ENCODE results near the gene MZF1. TPM values are rescaled to one million over a fixed set of nuclear protein-coding genes. Genes with fewer than 3 reads are reported as not detected.

Gene MZF1
- total and polyA plus RNA-seq, 4 donors: 4.9 to 21.1 (median 8.8) TPM

DNA sequence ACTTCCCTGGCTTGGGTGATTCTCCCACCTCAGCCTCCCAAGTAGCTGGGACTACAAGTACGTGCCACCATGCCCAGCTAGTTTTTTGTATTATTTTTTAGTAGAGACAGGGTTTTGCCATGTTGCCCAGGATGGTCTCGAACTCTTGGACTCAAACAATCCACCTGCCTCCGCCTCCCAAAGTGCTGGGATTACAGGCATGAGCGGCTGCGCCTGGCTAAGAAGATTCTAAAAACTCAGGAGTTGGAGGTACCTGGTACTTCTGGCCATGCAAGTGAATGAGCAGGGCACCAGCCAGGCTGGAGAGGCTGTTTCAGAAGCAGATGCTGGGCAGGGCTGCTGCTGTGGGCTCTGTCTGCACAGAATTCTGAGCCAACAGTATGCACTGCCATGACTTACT lies 6.1 kb downstream of the MZF1 start:
- 98% methylated on average over 5 of the region's 5 CpGs for WGBS
- Histone ChIP-seq H3K9ac (ENCODE audit: low read depth in 1 of 2, low read length in 2 of 2) (no peak overlapping the region), H3K9me3 (ENCODE audit: control insufficient read depth in 4 of 4, low read length in 3 of 4) (no peaks in the 10 kb centered on the region), H3K27me3 (ENCODE audit: control insufficient read depth in 4 of 4, insufficient read depth in 4 of 4, low read length in 3 of 4) (no peaks in the 10 kb centered on the region), H3K36me3 (ENCODE audit: control insufficient read depth in 4 of 4, insufficient read depth in 3 of 4, low read depth in 1 of 4, low read length in 3 of 4) (peaks cover 2 to 18% (median 7%) of the 10 kb centered on the region in 4 donors), H3K4me3 (ENCODE audit: low read depth in 1 of 3, low read length in 3 of 3) (no peak overlapping the region), H3K4me1 (ENCODE audit: control insufficient read depth in 4 of 4, insufficient read depth in 4 of 4, low read length in 3 of 4) (peaks cover 15 to 19% (median 17%) of the 10 kb centered on the region in 4 donors), H3K27ac (ENCODE audit: low read depth in 1 of 2, low read length in 2 of 2) (no peak overlapping the region)
- no peak for DNase-seq (ENCODE audit: low spot score)
- no peak for TF ChIP-seq EGR1 (IDR thresholded peaks at IDR 0.05; ENCODE audit: low read depth in 2 of 2)
- TF ChIP-seq SP1 (IDR thresholded peaks at IDR 0.05): no peak
- TF ChIP-seq, protein P1, sequence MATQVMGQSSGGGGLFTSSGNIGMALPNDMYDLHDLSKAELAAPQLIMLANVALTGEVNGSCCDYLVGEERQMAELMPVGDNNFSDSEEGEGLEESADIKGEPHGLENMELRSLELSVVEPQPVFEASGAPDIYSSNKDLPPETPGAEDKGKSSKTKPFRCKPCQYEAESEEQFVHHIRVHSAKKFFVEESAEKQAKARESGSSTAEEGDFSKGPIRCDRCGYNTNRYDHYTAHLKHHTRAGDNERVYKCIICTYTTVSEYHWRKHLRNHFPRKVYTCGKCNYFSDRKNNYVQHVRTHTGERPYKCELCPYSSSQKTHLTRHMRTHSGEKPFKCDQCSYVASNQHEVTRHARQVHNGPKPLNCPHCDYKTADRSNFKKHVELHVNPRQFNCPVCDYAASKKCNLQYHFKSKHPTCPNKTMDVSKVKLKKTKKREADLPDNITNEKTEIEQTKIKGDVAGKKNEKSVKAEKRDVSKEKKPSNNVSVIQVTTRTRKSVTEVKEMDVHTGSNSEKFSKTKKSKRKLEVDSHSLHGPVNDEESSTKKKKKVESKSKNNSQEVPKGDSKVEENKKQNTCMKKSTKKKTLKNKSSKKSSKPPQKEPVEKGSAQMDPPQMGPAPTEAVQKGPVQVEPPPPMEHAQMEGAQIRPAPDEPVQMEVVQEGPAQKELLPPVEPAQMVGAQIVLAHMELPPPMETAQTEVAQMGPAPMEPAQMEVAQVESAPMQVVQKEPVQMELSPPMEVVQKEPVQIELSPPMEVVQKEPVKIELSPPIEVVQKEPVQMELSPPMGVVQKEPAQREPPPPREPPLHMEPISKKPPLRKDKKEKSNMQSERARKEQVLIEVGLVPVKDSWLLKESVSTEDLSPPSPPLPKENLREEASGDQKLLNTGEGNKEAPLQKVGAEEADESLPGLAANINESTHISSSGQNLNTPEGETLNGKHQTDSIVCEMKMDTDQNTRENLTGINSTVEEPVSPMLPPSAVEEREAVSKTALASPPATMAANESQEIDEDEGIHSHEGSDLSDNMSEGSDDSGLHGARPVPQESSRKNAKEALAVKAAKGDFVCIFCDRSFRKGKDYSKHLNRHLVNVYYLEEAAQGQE (IDR thresholded peaks at IDR 0.05): no peak

GRCh38 chr19:58563823-58564222 lies 9.3 kb downstream of the MZF1 start:
- no peak overlapping the region for H3K4me3 ChIP-seq (ENCODE audit: low read depth in 1 of 3, low read length in 3 of 3)
- no peak for DNase-seq (ENCODE audit: low spot score)
- no peak overlapping the region for H3K27ac ChIP-seq (ENCODE audit: low read depth in 1 of 2, low read length in 2 of 2)
- peaks cover 0 to 3% (median 2%) of the 10 kb centered on the region in 4 donors for H3K36me3 ChIP-seq (ENCODE audit: control insufficient read depth in 4 of 4, insufficient read depth in 3 of 4, low read depth in 1 of 4, low read length in 3 of 4)
- H3K27me3 ChIP-seq (ENCODE audit: control insufficient read depth in 4 of 4, insufficient read depth in 4 of 4, low read length in 3 of 4): no peaks in the 10 kb centered on the region
- TF ChIP-seq HNF4G (IDR thresholded peaks at IDR 0.05) (no peak), FOXA2 (IDR thresholded peaks at IDR 0.05) (no peak), RAD21 (IDR thresholded peaks at IDR 0.05) (no peak), RXRA (IDR thresholded peaks at IDR 0.05) (no peak), HNF4A (conservative IDR thresholded peaks at IDR 0.05) (no peak), CTCF (IDR thresholded peaks at IDR 0.05; ENCODE audit: low read depth, low read length, missing input control) (no peak), GABPA (IDR thresholded peaks at IDR 0.05 in 1 of 2, conservative IDR thresholded peaks at IDR 0.05 in 1 of 2) (no peak)
- TF ChIP-seq, protein P1 (IDR thresholded peaks at IDR 0.05): no peak
- TF ChIP-seq, protein P2, sequence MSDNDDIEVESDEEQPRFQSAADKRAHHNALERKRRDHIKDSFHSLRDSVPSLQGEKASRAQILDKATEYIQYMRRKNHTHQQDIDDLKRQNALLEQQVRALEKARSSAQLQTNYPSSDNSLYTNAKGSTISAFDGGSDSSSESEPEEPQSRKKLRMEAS (IDR thresholded peaks at IDR 0.05): no peak
- H3K9me3 ChIP-seq (ENCODE audit: control insufficient read depth in 4 of 4, low read length in 3 of 4): no peaks in the 10 kb centered on the region
- H3K4me1 ChIP-seq (ENCODE audit: control insufficient read depth in 4 of 4, insufficient read depth in 4 of 4, low read length in 3 of 4): peaks cover 24 to 36% (median 32%) of the 10 kb centered on the region in 4 donors
- WGBS: 76% methylated on average over 6 of the region's 6 CpGs
- H3K9ac ChIP-seq (ENCODE audit: low read depth in 1 of 2, low read length in 2 of 2): no peak overlapping the region
